C4-2B (cell line): ENCODE data around the gene CIAPIN1.

Experiments
- ZFX ChIP-seq: fragments of 450-650 bp; IDR thresholded peaks from 2 replicates; pipeline ENCODE4 v1.6.1; 2017
- TF ChIP-seq, protein P1 (sequence below): fragments of 450-650 bp; conservative IDR thresholded peaks from 2 replicates; pipeline ENCODE4 v1.5.1; 2017; ENCODE audit warnings: mild to moderate bottlenecking

DNA sequence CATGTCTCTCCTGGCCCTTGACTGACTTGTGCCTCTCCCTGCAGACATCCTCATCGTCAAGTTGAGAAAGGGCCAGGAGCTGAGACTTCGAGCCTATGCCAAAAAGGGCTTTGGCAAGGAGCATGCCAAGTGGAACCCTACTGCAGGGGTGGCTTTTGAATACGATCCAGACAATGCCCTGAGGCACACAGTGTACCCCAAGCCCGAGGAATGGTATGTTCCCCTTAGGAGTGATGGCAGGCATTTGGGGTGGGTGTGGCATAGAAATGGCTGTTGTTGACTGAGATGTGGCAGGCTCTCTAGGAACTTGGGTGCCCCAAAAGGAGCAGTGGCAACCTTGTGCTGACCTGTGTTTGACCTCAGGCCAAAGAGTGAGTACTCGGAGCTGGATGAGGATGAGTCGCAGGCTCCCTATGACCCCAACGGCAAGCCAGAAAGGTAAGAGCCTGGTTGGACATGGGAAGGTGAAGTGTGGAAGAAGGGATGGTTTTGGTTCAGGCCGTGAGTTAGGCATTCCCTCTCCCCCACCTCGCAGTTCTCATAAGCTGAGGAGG is 22.8 kb upstream of the CIAPIN1 start:
- TF ChIP-seq, protein P1, sequence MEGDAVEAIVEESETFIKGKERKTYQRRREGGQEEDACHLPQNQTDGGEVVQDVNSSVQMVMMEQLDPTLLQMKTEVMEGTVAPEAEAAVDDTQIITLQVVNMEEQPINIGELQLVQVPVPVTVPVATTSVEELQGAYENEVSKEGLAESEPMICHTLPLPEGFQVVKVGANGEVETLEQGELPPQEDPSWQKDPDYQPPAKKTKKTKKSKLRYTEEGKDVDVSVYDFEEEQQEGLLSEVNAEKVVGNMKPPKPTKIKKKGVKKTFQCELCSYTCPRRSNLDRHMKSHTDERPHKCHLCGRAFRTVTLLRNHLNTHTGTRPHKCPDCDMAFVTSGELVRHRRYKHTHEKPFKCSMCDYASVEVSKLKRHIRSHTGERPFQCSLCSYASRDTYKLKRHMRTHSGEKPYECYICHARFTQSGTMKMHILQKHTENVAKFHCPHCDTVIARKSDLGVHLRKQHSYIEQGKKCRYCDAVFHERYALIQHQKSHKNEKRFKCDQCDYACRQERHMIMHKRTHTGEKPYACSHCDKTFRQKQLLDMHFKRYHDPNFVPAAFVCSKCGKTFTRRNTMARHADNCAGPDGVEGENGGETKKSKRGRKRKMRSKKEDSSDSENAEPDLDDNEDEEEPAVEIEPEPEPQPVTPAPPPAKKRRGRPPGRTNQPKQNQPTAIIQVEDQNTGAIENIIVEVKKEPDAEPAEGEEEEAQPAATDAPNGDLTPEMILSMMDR = no peak
- TF ChIP-seq ZFX = no peak
